Pulmonary artery endothelial cell (primary cell): ENCODE data around the gene ANKRD1. TPM values are rescaled to one million over a fixed set of nuclear protein-coding genes. Genes with fewer than 3 reads are reported as not detected.
"Not testable (repeated sequence)": the region's sequence is repeated elsewhere in the genome, so short reads cannot be mapped to it uniquely, and the experiment has no call there.

Experiments
- DNase-seq: peaks from one replicate; pipeline ENCODE4 v3.0.0-alpha.2; 2011; ENCODE audit warnings: low read depth, low spot score
- total RNA-seq: library from RNA; depleted of rRNA; stranded (reverse); fragments of >200 nt; gene quantifications from 2 replicates; pipeline ENCODE4 v1.2.3, GENCODE V29; 2014

ANKRD1 gene
- total RNA-seq, 1 donor from 2014 or later, result 660 TPM

DNA sequence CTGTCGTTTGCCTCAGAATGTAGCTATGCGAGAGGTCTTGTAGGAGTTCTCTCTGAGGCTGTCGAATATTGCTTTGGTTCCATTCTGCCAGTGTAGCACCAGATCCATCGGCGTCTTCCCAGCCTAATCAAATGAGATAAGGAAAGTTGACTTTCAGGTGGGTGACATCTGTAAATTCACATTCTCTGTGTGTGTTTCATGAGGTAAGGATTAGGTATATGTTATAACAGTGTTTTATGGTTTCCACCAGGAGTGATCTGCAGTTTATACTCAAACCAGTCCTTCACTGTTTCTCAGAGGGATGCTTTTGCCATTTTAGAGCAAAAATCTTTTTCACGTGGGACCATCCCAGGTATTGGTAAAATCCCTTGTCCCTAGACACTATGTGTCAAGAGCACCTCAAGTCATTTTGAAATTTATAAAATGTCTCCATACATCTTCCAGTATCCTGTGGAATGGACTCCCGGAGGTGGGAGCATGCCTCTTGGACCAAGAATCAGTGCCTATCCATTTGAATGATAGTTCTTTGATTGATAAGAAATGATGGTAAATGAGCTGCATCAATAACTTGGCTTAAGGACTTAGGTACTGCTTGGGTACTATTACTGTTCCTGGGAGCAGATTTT, 7.9 kb downstream of the ANKRD1 start:
- no peak for DNase-seq

DNA sequence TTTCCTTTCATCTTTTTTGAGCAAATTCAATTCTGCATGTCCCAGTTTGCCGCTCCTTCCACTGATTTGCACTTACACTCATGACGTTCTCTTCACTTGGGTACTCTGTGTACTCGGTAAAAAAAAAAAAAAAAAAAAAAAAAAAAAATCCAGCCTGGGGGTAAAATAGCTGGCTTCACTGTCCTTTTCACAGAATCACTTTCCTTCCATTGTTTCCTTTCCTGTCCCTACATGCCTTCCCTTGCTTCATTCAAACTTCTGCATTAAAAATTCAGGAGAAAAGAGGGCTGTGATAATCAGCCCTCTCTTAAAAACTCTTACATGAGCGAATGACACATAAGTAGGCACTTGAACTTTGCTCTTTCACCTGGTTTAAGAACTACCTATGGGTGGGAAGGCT, 8.7 kb downstream of the ANKRD1 start:
- no peak for DNase-seq

DNA sequence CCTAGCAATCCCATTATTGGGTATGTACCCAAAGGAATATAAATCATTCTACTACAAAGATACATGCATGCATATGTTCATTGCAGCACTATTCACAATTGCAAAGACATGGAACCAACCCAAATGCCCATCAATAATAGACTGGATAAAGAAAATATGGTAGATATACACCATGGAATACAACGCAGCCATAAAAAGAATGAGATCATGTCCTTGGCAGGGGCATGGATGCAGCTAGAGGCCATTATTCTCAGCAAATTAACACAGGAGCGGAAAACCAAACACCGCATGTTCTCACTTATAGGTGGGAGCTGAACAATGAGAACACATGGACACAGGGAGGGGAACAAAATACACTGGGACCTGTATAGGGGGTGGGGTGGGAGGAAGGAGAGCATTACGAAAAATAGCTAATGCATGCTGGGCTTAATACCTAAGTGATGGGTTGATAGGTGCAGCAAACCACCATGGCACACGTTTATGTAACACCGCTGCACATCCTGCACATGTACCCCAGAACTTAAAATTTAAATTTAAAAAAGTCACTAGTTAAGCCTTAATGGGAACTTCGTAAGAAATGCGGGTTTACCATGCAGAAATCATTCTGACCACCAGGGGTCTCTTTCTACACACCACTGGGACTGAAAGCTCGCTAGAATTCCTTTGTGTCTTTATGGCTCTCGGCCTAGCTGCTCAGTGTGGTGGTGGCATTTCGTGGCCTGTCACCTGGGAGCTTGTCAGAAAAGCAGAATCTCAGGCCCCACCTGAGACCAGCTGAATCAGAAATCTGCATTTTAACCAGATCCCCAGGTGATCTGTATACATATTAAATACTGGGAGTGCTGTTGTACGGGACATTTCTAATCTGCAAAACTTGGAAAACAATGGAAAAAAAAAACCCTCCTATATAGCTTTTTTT, 9.5 kb downstream of the ANKRD1 start:
- peak; percentile 77 for DNase-seq

DNA sequence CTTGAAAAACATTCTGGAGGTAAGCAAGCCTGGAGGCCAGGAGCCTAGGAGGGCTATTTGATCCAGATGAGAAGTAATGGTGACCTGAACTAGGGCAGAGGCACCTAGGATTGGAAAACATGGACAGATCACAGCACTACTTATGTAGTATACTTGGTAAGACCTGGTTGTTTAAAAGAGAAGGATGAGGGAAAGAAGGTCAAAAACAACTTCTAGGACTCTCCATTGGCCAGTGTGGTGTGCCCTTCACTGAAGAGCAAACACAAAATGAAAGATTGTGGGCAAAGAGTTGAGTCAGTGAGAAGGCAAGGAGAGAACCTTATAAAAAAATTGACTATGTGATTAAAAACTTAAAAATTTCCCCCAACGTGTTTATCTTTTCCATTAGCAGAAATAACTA, 14.3 kb downstream of the ANKRD1 start:
- no peak for DNase-seq

DNA sequence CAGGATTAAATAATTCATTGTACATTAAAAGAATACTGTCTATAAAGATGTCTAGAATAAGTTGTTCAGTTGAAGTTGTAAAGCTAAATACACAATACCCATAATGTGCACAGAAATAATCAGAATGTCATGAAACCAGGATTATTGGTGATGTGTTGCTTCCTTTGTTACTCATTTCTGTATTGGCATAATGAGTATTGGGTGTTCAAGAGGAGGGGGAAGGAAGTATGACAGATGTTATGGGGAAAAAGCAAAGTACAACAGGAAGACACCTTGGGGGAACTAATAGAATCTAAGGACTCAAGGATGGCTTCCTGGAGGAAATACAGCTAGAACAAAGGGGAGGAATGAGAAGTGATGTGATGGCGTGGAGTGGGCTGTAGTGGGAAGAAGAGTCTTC, 15.0 kb downstream of the ANKRD1 start:
- no peak for DNase-seq

DNA sequence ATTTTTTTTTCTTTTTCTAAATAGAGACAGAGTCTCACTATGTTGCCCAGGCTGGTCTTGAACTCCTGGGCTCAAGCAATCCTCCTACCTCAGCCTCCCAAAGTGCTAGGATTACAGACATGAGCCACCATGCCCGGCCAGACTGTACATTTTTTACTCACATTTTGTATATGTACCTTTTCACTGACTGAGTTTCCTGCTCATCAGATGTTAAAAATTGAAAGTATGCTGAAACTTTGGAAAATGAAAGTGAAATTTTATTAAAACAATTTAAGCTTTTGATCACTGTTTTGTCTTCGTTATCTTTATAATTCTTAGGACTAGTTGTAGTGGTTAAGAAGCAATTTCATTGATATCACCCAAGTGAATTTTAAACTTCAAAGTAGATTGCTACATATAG, 24.0 kb downstream of the ANKRD1 start:
- DNase-seq, result not testable (repeated sequence)

DNA sequence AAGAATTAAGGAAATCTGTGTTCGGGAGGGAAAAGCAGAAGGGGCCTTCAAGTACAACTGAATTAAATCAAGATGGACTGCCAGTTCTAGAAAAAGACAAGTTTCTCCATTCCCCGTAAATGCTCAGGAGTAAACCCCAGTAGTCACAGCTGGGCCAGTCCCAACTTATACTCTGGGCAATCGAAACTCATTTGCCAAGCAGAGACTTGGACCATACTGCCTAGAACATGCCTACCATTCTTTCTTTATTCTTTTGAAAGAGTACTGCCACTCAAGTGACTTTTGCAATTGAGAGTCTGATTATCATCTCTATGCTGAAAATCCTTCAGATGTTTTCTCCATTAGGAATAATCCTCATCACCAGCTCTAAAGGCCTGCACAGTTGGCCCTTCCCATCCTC, 27.7 kb downstream of the ANKRD1 start:
- DNase-seq, result no peak

DNA sequence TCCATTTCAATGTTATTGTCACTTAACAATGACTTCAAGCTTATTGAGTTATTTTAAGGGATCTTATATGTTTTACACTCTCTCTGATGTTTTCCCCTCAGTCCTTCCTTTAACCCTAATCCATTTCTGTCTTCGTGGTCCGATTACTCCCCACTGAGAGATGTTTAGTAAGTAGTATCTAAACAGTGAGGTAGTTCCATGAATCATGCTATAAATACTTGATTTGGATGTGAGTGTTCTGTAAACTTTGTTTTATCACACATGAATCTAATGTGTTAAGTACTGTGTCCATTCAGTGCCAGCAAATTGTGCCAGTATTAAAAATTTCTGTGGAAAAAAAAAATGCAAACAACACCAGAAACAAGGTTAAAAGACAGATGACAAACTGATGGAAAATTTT, 30.5 kb downstream of the ANKRD1 start:
- no peak for DNase-seq

DNA sequence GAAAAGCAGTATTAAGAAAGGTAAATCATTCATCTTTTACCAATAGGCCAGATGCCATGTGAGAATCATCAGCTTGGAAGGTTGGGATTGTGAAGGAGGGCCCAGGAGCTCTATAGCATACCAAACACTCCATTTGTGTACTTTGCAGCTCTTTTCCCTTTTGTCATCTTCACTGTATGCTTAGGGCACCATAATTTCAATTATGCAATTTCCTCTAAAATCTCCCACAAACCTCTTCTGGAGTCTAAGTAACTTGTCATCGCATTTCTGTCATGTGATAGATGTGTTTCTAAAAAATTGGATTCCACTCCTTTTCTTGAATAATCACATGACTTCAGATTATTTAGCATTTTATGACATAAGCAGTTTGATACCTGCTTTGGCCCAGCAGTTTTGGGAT, 31.3 kb downstream of the ANKRD1 start:
- DNase-seq, result no peak

DNA sequence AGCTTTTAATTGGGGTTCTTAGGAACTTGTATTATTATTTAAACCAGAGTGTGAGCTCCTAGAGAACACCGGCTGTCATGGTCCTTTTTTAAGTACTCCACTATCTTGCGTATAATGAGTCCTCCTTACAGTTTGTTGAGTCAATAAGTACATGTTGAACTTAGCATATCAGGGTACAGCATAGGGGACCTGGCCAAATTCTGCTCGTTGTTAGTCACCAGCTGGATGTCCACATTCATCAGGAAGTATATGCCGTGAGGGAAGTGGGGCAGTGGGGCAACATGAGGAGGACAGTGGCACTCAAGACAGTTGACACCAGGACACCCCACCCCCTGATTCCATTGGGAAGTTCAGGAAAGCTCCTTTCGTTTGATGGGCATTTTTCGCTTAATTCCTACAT, 32.5 kb downstream of the ANKRD1 start:
- DNase-seq, result no peak

DNA sequence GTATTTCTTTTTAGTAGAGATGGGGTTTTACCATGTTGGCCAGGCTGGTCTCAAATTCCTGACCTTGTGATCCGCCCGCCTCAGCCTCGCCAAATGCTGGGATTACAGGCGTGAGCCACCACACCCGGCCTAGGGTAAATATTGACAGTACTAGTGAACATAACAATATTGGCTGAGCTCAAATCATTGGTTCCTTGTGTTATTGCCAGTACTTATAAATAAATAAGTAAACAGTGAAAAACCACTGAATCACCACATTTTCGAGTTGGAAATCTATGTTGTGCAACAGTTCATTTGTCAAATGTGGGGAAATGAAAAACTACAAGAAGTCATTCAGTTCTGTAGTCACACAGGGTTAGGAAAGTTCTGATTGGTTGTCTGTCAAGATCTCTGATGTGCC, 33.3 kb downstream of the ANKRD1 start:
- no peak for DNase-seq

DNA sequence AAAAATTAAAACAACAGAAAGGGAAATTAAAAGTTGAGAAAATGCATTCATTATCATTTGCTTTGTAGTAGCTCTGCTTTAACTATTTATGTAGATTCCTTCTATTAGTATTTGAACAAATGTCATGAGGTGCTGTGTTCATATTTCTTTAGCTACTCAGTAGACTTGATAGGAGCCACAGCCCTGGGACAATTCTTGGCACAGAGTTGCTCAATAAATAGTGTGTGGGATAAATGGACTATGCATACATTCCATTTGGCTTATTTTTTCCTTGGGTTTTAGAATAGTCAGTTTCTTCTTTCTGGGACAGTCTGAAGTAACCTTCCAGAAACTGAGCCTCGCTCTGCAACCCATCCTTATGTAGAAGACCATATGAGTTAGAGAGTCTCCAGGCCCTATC, 35.7 kb downstream of the ANKRD1 start:
- no peak for DNase-seq

DNA sequence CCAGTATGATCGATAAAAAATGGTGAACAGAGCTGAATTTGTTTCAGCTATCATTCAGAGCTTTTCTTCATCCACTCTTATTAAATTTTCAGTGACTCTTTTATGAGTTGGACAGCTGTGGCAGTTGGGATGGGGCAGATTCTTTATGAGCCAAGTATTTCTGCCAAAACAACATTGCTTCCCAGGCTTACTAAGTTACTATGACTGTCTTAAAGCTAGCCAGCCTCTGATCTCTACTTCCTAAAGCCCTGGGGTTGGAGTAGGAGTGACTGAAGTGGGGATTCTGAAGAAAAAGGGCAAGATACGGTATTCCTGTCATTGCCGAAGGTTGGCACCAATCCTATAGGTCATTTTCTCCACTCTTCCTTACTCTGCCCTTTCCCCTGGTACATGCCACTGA, 36.5 kb downstream of the ANKRD1 start:
- no peak for DNase-seq

DNA sequence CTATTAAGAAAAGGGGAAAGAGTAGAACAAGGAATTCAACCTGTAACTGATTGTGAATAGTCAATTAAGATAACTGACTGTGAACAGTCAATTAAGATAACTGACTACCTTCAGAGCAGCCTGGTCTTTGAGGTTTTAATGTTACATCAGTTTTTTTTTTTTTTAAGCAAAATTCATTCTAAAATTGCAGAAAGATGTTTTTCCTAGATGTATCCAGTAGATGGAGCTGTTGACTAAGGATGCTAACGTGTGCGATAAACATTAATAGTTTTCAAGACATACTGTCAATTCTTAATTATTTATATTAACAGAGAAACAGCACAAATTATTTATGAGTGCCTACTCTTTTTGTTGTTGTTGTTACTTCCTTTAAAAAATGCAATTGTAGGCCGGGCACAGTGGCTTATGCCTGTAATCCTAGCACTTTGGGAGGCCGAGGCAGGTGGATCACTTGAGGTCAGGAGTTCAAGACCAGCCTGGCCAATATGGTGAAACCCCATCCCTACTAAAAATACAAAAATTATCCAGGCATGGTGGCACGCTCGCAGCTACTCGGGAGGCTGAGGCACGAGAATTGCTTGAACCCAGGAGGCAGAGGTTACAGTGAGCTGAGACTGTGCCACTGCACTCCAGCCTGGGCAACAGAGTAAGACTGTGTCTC, 40.7 kb downstream of the ANKRD1 start:
- DNase-seq, result not testable (repeated sequence)

DNA sequence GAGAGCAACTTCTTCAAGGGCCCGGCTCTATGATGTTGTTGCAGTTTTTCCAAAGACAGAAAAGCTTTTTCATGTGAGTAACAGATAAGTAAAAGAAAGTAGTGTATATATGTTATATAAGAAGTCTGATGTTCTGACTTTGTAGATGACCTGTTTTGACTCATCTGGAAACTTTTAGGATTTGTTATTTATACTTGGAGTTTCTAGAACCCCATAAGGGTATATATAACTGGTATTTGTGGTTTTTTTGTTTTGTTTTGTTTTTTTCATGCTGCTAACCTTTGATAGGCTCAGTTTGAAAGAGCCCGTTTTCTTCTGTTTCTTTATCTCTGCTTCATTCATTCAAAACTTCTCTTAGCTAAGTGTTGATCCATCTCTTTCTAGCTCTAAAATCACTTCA, 41.8 kb downstream of the ANKRD1 start:
- DNase-seq, result no peak

DNA sequence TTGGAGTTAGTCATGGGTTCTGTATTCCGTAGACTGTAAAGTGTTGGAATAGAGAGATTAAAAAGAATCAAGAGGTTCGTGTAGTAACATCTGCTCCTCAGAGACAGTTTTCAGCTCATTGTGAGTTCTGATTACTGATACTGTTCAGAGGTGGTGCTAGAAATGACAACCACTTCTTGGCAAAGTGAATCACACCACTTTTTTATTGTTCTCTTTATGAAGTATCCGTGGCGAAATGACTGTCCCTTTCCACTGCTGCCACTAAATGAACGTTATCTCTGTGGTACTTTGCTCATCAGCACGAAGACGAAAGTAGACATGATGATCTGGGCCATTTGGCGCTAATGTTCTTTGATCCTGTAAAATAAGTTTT, 48.3 kb downstream of the ANKRD1 start:
- DNase-seq, result no peak

DNA sequence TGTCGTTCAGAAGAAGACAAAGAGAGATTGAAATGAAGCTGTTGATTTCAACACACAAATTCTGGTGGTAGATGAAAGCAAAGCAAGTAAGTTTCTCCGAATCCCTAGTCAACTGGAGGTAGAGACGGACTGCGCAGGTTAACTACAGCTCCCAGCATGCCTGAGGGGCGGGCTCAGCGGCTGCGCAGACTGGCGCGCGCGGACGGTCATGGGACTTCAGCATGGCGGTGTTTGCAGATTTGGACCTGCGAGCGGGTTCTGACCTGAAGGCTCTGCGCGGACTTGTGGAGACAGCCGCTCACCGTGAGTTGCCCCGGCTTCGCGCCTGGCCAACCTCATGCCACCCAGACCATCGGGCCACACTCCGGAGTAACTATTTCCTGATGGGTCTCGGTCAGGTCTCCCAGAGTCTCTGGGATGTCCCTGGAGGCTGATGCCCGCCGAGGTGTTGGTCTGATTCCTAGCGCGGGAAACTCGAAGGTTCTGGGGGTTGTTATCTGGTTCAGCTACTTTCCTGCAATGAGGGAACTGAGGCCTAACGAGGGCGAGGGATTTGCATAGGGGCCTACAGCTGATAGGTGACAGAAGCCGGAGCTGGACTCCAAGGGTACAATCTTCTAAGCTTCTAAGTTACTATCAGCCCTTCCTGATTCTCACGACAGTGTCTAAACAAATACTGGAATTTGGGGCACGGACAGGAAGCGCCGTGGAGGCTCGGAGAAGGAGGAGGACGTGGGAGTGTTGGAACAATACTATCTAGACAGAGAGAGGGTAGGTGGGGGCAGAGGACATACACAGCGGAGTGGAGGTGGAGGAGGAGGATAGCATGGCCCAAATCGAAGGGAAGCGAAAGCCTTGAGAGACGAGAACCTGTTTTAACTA, 48.9 kb downstream of the ANKRD1 start, which contains the start of gene RPP30:
RPP30 (plus strand) TSS at position 209 of the 882 bp plus-strand sequence; CDS start at position 222, 13 bp downstream.
- peak; percentile 51 for DNase-seq

DNA sequence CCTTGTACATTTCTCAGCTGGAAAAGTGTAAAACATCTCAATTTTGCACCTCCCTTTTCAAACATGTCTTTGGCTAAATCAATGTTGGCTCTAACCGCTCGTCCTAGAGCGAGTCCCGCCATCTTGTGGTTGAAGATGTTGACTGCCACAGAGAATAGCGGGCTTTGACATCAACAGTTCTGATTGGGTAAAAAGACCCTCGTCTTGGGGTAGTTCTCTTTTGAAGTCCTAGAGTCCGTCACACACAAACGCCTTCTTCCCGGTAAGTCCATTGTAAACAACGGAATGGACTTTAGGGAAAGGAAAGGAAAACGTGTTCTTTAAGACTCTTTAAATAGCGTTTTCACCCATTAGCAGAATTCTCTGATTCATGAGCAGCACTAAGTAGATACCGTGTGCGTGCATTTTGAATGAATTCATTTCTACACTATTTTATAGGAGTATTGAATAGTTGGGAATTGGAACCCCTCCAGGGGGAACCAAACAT, 49.6 kb downstream of the ANKRD1 start:
- peak; percentile 51 for DNase-seq

DNA sequence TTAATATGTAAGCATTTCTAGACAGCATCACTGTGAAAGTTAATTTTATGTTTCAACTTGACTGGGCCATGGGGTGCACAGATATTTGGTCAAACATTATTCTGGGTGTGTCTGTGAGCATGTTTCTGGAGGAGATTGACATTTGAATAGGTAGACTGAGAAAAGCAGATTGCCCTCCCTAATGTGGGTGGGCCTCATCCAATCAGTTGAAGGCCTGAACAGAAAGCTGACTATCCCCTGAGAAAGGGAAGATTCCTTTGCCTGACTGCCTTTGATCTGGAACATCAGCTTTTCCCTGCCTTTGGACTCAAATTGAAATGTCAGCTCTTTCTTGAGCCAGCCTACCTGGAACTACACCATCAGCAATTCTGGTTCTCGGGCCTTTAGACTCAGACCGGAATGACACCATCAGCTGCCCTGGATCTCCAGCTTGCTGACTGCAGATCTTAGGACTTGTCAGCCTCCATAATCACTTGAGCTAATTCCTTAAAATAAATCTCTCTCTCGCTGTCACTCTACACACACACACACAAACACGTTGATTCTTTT, 54.8 kb downstream of the ANKRD1 start:
- no peak for DNase-seq

DNA sequence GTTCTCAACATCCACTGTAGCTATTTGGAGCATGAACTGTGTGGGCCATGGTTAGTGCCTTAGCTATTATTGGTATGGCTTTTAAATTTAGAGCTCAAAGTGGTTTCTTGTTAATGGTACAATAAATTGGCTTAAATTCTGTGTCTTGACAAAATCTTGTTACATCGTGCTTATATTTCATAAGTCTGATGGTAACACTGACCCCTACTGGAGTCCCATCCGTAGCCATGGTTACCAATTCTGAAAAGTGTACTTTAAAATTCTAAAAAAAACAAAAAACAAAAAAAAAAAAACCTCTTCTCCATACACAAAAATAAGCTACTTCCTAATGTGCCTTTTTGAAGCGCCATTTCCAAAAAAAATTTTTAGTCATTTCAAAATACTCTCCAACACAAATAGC, 55.5 kb downstream of the ANKRD1 start:
- no peak for DNase-seq
